Measurements from ENCODE around the gene CYSTM1. TPM values are rescaled to one million over a fixed set of nuclear protein-coding genes. Genes with fewer than 3 reads are reported as not detected.

Gene CYSTM1
- total and polyA plus RNA-seq, 2 of the 8 experiments (the other 6 are each of a cell fraction or from before 2014, with no cell fraction given) = 25.0 to 47.8 TPM

GRCh38 chr5:140287801-140288521 lies 113.0 kb downstream of the CYSTM1 start (continued):
- TF ChIP-seq SRF (IDR thresholded peaks at IDR 0.05; ENCODE audit: low read depth, low read length) (no peak), SUZ12 (IDR thresholded peaks at IDR 0.05; ENCODE audit: low read length) (no peak), CEBPB (IDR thresholded peaks at IDR 0.05; ENCODE audit: low read depth, low read length) (no peak), ATF2 (IDR thresholded peaks at IDR 0.05; ENCODE audit: low read length) (no peak)

Data from H1 (cell line).